ENCODE data around the gene FCRLA.
"Not testable (repeated sequence)": the region's sequence is repeated elsewhere in the genome, so short reads cannot be mapped to it uniquely, and the experiment has no call there.

The FCRLA gene, protein sequence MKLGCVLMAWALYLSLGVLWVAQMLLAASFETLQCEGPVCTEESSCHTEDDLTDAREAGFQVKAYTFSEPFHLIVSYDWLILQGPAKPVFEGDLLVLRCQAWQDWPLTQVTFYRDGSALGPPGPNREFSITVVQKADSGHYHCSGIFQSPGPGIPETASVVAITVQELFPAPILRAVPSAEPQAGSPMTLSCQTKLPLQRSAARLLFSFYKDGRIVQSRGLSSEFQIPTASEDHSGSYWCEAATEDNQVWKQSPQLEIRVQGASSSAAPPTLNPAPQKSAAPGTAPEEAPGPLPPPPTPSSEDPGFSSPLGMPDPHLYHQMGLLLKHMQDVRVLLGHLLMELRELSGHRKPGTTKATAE

DNA sequence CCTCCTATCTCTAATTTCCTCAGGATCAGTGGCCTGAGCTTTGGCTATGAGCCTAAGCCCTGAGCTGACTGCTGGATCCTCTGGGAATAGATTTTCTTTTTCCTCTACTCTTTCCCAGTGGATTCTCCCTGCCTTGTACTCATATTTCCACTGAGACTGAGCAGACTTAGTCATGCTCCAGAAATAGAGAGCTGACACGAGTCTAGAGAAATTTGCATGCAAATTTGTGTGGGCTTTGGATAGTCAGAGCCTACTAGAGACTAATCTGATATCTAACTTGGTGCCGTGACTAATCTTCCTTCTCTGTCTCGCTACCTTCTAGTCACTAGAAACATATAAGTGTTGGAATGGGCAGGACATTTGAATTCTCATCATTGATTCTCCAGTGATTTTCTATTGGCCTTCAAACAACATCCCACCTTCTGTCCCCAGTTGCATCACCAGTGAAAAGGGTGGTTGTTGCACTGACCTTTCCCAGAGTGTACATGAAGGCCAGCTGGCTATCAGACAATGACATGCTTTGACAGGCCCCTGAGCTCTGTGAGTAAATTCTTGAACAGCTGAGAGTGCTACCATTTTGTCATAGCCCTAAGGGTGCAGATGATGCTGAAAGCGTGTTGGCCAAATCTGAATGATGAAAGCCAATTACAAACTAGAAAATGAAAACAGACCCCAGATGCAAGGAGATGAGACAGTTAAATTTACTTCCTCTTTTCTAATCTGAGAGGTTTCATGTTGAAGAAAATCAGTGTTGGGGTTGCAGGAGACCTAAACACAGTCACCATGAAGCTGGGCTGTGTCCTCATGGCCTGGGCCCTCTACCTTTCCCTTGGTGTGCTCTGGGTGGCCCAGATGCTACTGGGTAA is at the start of gene FCRLA:
FCRLA (plus strand) TSS at position 748 of the 866 bp plus-strand sequence; CDS start at position 784, 36 bp downstream.
- H3K27ac ChIP-seq (ENCODE audit: low read length): no peak within 1 kb of the TSS
- H3K36me3 ChIP-seq (ENCODE audit: control insufficient read depth in 1 of 2, insufficient read depth in 2 of 2, low read length in 2 of 2): no peaks in the 10 kb centered on the region
- no peaks in the 10 kb centered on the region for H3K4me1 ChIP-seq (ENCODE audit: control insufficient read depth in 1 of 2, insufficient read depth in 2 of 2, low read length in 2 of 2)
- no peaks in the 10 kb centered on the region for H3K27me3 ChIP-seq (ENCODE audit: low read depth, low read length)
- no peak within 1 kb of the TSS for H3K4me3 ChIP-seq (ENCODE audit: low read depth in 1 of 2, low read length in 2 of 2)
- H3K9me3 ChIP-seq (ENCODE audit: control insufficient read depth in 1 of 2, low read length in 2 of 2): no peaks in the 10 kb centered on the region

DNA sequence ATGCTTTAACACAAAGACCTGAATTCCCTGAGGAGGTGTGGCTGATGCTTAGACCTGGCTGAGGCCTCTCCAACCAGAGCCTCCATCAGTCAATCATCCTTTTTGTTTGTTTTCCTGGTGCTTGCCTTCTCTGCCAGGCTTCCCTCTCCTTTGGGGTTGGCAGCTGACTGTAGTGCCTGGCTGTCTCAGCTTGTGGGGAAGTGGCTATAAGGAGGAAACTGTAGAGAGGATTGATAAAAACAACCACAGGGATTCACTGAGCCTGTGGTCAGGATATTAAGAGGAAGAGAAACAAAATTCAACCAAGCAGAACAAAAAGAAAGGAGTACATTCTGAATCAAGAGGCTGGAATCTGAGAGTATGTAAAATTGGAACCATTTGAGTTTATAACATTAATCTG is 48.5 kb upstream of the FCRLA start:
- H3K4me1 ChIP-seq (ENCODE audit: control insufficient read depth in 1 of 2, insufficient read depth in 2 of 2, low read length in 2 of 2); H3K4me3 ChIP-seq (ENCODE audit: low read depth in 1 of 2, low read length in 2 of 2); H3K27me3 ChIP-seq (ENCODE audit: low read depth, low read length); H3K36me3 ChIP-seq (ENCODE audit: control insufficient read depth in 1 of 2, insufficient read depth in 2 of 2, low read length in 2 of 2); H3K9me3 ChIP-seq (ENCODE audit: control insufficient read depth in 1 of 2, low read length in 2 of 2); H3K27ac ChIP-seq (ENCODE audit: low read length): not testable (repeated sequence)

DNA sequence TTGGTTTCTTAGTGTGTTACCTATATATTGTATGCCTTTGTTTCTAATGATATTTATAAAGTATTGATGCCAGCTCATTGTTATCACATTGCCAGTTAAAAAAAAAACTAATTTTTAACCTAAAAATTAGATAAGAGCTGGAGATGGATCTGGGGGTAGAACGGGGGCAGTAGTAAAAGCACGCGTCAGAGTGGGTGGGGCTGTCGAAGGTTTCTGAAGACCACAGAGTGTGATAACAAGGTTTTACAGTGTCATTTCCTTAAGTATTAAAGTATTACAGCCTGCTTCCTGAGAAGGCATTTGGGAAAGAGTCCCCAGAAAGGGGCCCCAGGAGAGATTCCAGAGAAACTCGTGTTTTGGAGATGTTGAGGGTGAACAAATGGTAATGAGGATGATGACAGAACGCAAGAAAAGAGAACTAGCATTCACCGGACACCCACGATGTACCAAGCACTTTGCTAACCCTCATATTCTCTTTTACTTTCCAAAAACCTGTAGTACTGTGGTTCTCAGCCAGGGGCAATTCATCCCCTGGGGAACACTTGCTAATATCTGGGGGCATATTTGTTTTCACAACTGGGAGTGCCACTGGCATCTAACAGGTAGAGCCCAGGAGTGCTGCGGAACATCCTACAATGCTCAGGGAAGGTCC is 45.2 kb upstream of the FCRLA start:
- not testable (repeated sequence) for H3K9me3 ChIP-seq (ENCODE audit: control insufficient read depth in 1 of 2, low read length in 2 of 2); H3K27ac ChIP-seq (ENCODE audit: low read length); H3K36me3 ChIP-seq (ENCODE audit: control insufficient read depth in 1 of 2, insufficient read depth in 2 of 2, low read length in 2 of 2); H3K27me3 ChIP-seq (ENCODE audit: low read depth, low read length); H3K4me1 ChIP-seq (ENCODE audit: control insufficient read depth in 1 of 2, insufficient read depth in 2 of 2, low read length in 2 of 2); H3K4me3 ChIP-seq (ENCODE audit: low read depth in 1 of 2, low read length in 2 of 2)

DNA sequence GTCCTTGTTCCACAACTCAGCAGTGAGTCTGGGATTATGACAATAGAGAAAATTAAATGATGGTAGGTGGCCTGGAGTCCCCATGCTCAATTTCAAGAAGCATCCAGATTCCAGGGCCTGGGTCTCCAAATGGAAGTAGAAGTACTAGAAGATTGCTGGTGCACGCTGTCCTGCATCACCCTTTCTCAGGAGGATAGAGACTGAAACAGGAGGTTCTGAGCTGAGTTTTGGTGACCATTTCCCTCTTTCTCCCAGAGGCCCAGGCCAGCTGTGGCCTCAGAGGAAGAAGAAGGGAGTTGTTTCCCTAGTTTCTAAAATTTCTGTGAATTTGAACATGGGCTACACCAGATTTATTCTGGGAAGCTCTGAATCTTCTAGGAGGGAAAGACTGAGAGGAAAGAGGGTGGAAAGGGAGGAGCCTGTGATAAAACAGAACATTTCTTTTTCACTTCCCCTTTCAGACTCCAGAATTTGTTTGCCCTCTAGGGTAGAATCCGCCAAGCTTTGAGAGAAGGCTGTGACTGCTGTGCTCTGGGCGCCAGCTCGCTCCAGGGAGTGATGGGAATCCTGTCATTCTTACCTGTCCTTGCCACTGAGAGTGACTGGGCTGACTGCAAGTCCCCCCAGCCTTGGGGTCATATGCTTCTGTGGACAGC is 44.2 kb upstream of the FCRLA start, which contains the start of gene FCGR2B:
FCGR2B (plus strand) TSS at position 460 of the 656 bp plus-strand sequence; CDS start at position 559, 99 bp downstream.
- H3K27ac ChIP-seq (ENCODE audit: low read length); H3K9me3 ChIP-seq (ENCODE audit: control insufficient read depth in 1 of 2, low read length in 2 of 2); H3K4me3 ChIP-seq (ENCODE audit: low read depth in 1 of 2, low read length in 2 of 2); H3K27me3 ChIP-seq (ENCODE audit: low read depth, low read length); H3K36me3 ChIP-seq (ENCODE audit: control insufficient read depth in 1 of 2, insufficient read depth in 2 of 2, low read length in 2 of 2); H3K4me1 ChIP-seq (ENCODE audit: control insufficient read depth in 1 of 2, insufficient read depth in 2 of 2, low read length in 2 of 2): not testable (repeated sequence)

DNA sequence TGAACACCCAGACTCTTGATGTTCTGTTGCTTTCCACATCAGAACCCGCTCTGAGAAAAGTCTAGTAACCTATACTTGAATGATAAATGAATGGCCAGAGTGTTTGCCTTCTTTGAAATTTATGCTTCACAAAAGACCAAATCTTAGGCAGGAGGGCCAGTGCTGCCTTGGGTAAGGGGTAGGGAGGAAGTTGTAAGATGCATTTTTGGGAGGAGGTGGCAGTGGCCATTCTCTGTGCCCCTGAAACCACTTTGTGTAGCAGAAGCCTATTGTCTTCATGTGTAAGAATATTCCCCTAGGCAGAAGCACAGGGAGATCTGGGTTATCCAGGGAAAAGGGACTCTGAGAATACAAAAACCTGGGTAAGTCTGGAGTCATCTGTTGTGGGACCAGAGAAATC is 43.5 kb upstream of the FCRLA start:
- H3K36me3 ChIP-seq (ENCODE audit: control insufficient read depth in 1 of 2, insufficient read depth in 2 of 2, low read length in 2 of 2); H3K4me3 ChIP-seq (ENCODE audit: low read depth in 1 of 2, low read length in 2 of 2); H3K9me3 ChIP-seq (ENCODE audit: control insufficient read depth in 1 of 2, low read length in 2 of 2); H3K27me3 ChIP-seq (ENCODE audit: low read depth, low read length); H3K27ac ChIP-seq (ENCODE audit: low read length); H3K4me1 ChIP-seq (ENCODE audit: control insufficient read depth in 1 of 2, insufficient read depth in 2 of 2, low read length in 2 of 2): not testable (repeated sequence)

DNA sequence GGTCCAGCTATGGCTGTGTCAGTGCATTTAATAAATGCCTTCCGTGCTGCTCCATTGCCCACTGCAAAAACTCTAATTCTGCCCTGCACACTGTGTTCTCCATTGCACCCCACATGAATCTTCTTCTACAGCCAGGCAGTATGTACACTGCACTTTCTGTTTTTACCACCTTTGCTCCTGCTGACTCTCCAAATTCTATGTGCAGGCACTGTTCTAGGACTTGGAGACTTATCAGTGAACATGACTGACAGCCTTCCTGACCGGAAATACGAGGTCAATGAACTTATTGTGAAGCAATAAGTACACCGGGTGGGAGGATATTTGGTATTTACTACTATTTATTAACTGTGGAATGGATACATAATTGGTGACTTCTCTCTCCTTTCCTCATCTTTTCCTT is 42.3 kb upstream of the FCRLA start:
- not testable (repeated sequence) for H3K27me3 ChIP-seq (ENCODE audit: low read depth, low read length); H3K27ac ChIP-seq (ENCODE audit: low read length)

DNA sequence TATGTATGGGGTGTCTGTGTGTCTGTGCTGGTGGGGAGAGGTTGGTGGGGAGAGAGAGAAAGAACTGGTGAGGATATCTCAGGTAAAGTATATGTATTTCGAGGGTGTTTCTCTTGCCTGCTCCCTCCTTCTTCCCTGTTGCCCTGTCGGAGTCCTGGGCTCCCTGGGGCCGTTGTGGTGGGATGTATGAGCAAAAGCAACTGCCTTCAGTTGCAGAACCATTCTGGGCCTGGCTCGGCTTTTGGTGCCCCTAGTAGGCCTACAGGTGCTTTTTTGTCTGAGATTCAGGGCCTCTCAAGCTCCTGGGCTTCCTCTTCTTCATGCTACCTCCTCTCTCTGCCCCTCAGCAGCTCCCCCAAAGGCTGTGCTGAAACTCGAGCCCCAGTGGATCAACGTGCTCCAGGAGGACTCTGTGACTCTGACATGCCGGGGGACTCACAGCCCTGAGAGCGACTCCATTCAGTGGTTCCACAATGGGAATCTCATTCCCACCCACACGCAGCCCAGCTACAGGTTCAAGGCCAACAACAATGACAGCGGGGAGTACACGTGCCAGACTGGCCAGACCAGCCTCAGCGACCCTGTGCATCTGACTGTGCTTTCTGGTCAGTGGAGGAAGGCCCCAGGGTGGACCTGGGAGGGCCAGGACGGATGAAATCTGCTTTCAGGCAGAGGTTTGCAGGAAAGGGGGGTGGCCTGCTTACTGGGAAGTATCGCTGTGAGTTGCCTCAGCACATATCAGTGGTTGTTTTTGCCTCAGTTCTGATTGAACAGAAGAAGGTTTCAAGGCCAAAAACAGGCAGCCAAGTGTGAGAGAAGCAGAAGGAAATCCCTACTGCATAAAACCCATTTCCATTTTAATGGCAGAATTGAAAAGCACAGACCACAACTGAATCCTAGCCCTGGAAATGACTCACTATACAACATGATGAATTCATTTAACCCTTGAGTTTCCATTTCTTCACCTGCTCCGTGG is 35.7 kb upstream of the FCRLA start:
- H3K27ac ChIP-seq (ENCODE audit: low read length); H3K36me3 ChIP-seq (ENCODE audit: control insufficient read depth in 1 of 2, insufficient read depth in 2 of 2, low read length in 2 of 2); H3K27me3 ChIP-seq (ENCODE audit: low read depth, low read length); H3K9me3 ChIP-seq (ENCODE audit: control insufficient read depth in 1 of 2, low read length in 2 of 2); H3K4me1 ChIP-seq (ENCODE audit: control insufficient read depth in 1 of 2, insufficient read depth in 2 of 2, low read length in 2 of 2); H3K4me3 ChIP-seq (ENCODE audit: low read depth in 1 of 2, low read length in 2 of 2): not testable (repeated sequence)

More for the DNA sequence above, 42.3 kb upstream of the FCRLA start:
- not testable (repeated sequence) for H3K4me3 ChIP-seq (ENCODE audit: low read depth in 1 of 2, low read length in 2 of 2); H3K9me3 ChIP-seq (ENCODE audit: control insufficient read depth in 1 of 2, low read length in 2 of 2); H3K4me1 ChIP-seq (ENCODE audit: control insufficient read depth in 1 of 2, insufficient read depth in 2 of 2, low read length in 2 of 2); H3K36me3 ChIP-seq (ENCODE audit: control insufficient read depth in 1 of 2, insufficient read depth in 2 of 2, low read length in 2 of 2)

DNA sequence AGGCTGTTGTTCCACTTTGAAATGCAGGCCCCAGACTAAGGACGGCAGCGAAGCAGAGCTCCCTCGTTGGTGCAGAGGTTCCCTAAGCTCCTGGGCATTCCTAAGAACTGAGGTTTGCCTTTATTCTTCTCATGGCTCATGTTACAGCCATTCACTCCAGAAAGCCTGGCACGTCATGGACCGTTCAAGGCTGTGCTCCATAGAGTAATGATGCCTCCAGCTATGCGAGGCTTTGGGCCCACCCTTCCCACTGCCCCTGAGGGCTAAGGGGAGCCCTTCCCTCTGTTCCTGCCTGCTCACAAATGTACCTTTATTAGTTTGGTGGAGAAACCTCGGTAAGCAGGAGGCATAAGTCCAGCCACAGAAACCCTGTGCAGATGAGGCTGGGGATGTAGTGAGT is 33.6 kb upstream of the FCRLA start:
- H3K27ac ChIP-seq (ENCODE audit: low read length); H3K36me3 ChIP-seq (ENCODE audit: control insufficient read depth in 1 of 2, insufficient read depth in 2 of 2, low read length in 2 of 2); H3K4me1 ChIP-seq (ENCODE audit: control insufficient read depth in 1 of 2, insufficient read depth in 2 of 2, low read length in 2 of 2); H3K27me3 ChIP-seq (ENCODE audit: low read depth, low read length); H3K9me3 ChIP-seq (ENCODE audit: control insufficient read depth in 1 of 2, low read length in 2 of 2); H3K4me3 ChIP-seq (ENCODE audit: low read depth in 1 of 2, low read length in 2 of 2): not testable (repeated sequence)

DNA sequence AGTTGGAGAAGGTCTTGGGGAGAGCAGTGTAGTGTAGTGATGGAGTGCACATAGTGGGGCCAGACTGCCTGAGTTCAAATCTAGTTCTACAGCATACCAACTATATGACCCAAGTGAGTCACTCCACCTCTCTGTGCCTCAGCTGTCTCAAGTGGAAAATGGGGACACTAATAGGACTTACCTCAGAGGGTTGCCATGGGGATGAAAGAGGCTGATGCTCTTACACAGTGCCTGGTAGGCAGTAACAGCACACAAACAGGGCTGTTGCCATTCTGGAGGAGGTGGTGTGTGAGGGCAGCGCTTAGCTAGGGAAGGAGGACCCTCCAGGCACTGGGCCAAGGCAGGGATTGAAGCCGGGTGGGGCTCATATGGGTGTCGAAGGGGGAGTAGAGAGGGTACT is 32.6 kb upstream of the FCRLA start:
- not testable (repeated sequence) for H3K27ac ChIP-seq (ENCODE audit: low read length); H3K27me3 ChIP-seq (ENCODE audit: low read depth, low read length); H3K4me1 ChIP-seq (ENCODE audit: control insufficient read depth in 1 of 2, insufficient read depth in 2 of 2, low read length in 2 of 2); H3K9me3 ChIP-seq (ENCODE audit: control insufficient read depth in 1 of 2, low read length in 2 of 2); H3K36me3 ChIP-seq (ENCODE audit: control insufficient read depth in 1 of 2, insufficient read depth in 2 of 2, low read length in 2 of 2); H3K4me3 ChIP-seq (ENCODE audit: low read depth in 1 of 2, low read length in 2 of 2)

DNA sequence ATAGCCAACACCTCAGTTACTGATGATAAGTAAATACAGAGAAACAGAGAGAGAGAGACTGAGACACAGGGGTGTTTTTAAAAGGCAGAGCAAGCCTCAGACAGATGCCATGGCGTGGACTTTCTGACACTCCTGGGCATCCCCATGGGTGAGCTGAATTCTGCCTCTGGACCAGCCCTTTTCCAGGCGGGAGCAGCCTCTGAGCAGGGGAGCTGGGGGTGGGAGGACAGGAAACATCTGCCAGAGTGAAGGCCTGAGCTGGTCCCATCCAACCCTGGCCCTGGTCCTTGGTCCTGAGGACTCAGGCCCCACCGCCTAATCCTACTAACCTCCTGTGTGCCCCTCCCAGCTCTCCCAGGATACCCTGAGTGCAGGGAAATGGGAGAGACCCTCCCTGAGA is 32.1 kb upstream of the FCRLA start:
- not testable (repeated sequence) for H3K27me3 ChIP-seq (ENCODE audit: low read depth, low read length); H3K4me1 ChIP-seq (ENCODE audit: control insufficient read depth in 1 of 2, insufficient read depth in 2 of 2, low read length in 2 of 2); H3K4me3 ChIP-seq (ENCODE audit: low read depth in 1 of 2, low read length in 2 of 2); H3K27ac ChIP-seq (ENCODE audit: low read length); H3K36me3 ChIP-seq (ENCODE audit: control insufficient read depth in 1 of 2, insufficient read depth in 2 of 2, low read length in 2 of 2); H3K9me3 ChIP-seq (ENCODE audit: control insufficient read depth in 1 of 2, low read length in 2 of 2)

Data from muscle layer of duodenum (tissue), 2 donors.